K562 (cell line): ENCODE measurements around the gene PDGFD. TPM values are rescaled to one million over a fixed set of nuclear protein-coding genes. Genes with fewer than 3 reads are reported as not detected.
A peak's percentile ranks its signal among the peaks of the same experiment; 100 is the strongest.

ENCODE experiments used
- ATAC-seq: fragments of 200-7000 bp; cut with Tn5 transposase; 3 replicates; pipeline ENCODE4 v1.9.1; 2020; ENCODE audit warnings: moderate library complexity
- BruUV-seq: library from RNA; stranded (reverse); fragments of 400-500 nt; replicated peaks from 2 replicates; lab custom pipeline; 2021; lab: Mats Ljungman, UMichigan
- CTCF ChIA-PET: fragments of 300-600 bp; formaldehyde crosslinking; extraction: SDS; loops from one replicate; lab custom pipeline; 2021; ENCODE audit warnings: low intra/inter-chr PET ratio; lab: Yijun Ruan, JAX
- POLR2A ChIA-PET: fragments of 300-600, 350-650 bp; sonication (Branson Sonifier 250); formaldehyde crosslinking; extraction: SDS; loops from one replicate; lab custom pipeline; 2021; ENCODE audit warnings: antibody characterized with exemption, inconsistent platforms; lab: Yijun Ruan, JAX
- DNase-seq, 4 experiments: peaks; one replicate each; pipeline versions ENCODE4 v3.0.0 to v3.0.0-alpha.2; 2011 to 2018; ENCODE audit warnings: low spot score in 3 of 4, mixed read lengths in 3 of 4; ENCODE audit errors: extremely low read depth in 1 of 4
- FAIRE-seq: peaks from 2 replicates; lab custom pipeline; 2011; peaks lifted over from hg19 to GRCh38; lab: Jason Lieb, UNC
- H2AFZ ChIP-seq: 2 replicates; pipeline ENCODE4 v1.6.0; 2011; ENCODE audit warnings: low read depth, low read length, control low read depth, inconsistent platforms
- H3K27ac ChIP-seq: fragments of 200-600 bp; 3 replicates; pipeline ENCODE4 v1.8.0; 2011; ENCODE audit warnings: low read depth, mild to moderate bottlenecking, control low read depth, inconsistent platforms, low read length, moderate library complexity, mixed read lengths; ENCODE audit errors: extremely low read depth
- H3K27me3 ChIP-seq, 2 experiments: fragments of 300-600 bp in 1 of 2; 2 replicates in 1 of 2; 3 replicates in 1 of 2; pipeline versions ENCODE4 v1.6.0 to v1.8.0; 2011; ENCODE audit warnings: inconsistent platforms in 2 of 2, low read length in 2 of 2, mild to moderate bottlenecking in 1 of 2, mixed read lengths in 1 of 2, moderate library complexity in 1 of 2; ENCODE audit not compliant: control insufficient read depth in 2 of 2, insufficient read depth in 2 of 2
- H3K36me3 ChIP-seq: fragments of 300-600 bp; 3 replicates; pipeline ENCODE4 v1.8.0; 2011; ENCODE audit warnings: mild to moderate bottlenecking, low read length, inconsistent platforms; ENCODE audit not compliant: control insufficient read depth, insufficient read depth
- H3K4me1 ChIP-seq, 2 experiments: fragments of 200-600 bp in 1 of 2; replicated peaks in 1 of 2; 2 replicates in 1 of 2; 3 replicates in 1 of 2; pipeline versions ENCODE4 v1.5.1 to v1.8.0; 2011; ENCODE audit warnings: inconsistent platforms in 2 of 2, low read length in 2 of 2, mild to moderate bottlenecking in 1 of 2, mixed read lengths in 1 of 2, moderate library complexity in 1 of 2; ENCODE audit not compliant: control insufficient read depth in 2 of 2, insufficient read depth in 2 of 2
- H3K4me2 ChIP-seq: 2 replicates; pipeline ENCODE4 v1.6.1; 2011; ENCODE audit warnings: low read length, control low read depth, inconsistent platforms, mixed read lengths; ENCODE audit not compliant: insufficient read depth
- H3K4me3 ChIP-seq: fragments of 200-600 bp; sonication (generic), shearing (Covaris generic); 2 replicates; pipeline ENCODE4 v1.5.1; 2016; ENCODE audit warnings: control low read depth, inconsistent platforms
- H3K79me2 ChIP-seq: fragments of 200-600 bp; 3 replicates; pipeline ENCODE4 v1.8.0; 2011; ENCODE audit warnings: low read length, inconsistent platforms; ENCODE audit not compliant: control insufficient read depth, insufficient read depth
- H3K9ac ChIP-seq, 2 experiments: 2 replicates each; pipeline versions ENCODE4 v1.6.0 to v1.6.1; 2011; ENCODE audit warnings: low read depth in 2 of 2, low read length in 2 of 2, control low read depth in 1 of 2, inconsistent platforms in 1 of 2, mild to moderate bottlenecking in 1 of 2, mixed read lengths in 1 of 2; ENCODE audit not compliant: insufficient read depth in 1 of 2
- H3K9me1 ChIP-seq: one replicate; pipeline ENCODE4 v1.6.0; 2011; ENCODE audit warnings: inconsistent platforms, mild to moderate bottlenecking, low read length, moderate library complexity; ENCODE audit not compliant: control insufficient read depth, insufficient read depth
- H3K9me3 ChIP-seq: replicated peaks from 2 replicates; pipeline ENCODE4 v1.5.1; 2011; ENCODE audit warnings: low read depth, low read length, inconsistent platforms; ENCODE audit not compliant: control insufficient read depth, insufficient read depth
- H4K20me1 ChIP-seq: replicated peaks from 2 replicates; pipeline ENCODE4 v1.6.1; 2011; ENCODE audit warnings: low read length, inconsistent platforms, mixed read lengths; ENCODE audit not compliant: control insufficient read depth, insufficient read depth
- BACH1 ChIP-seq: fragments of 200-800 bp; sonication (Bioruptor generic); IDR thresholded peaks from 2 replicates; pipeline ENCODE4 v1.6.1; 2016; ENCODE audit warnings: missing genetic modification characterization, missing compliant biosample characterization
- CEBPB ChIP-seq: fragments of 450-650 bp; IDR thresholded peaks from 2 replicates; pipeline ENCODE4 v1.6.1; 2016; ENCODE audit warnings: missing genetic modification characterization, missing compliant biosample characterization
- CEBPG ChIP-seq, 3 experiments: fragments of 200-800 bp in 1 of 3; sonication (Bioruptor generic) in 1 of 3; sonication (generic) in 1 of 3; formaldehyde crosslinking in 1 of 3; IDR thresholded peaks in 2 of 3; conservative IDR thresholded peaks in 1 of 3; 2 replicates each; pipeline versions ENCODE4 v1.6.1 to v1.8.0; 2016 to 2022; ENCODE audit warnings: missing compliant biosample characterization in 2 of 3, missing genetic modification characterization in 2 of 3, mild to moderate bottlenecking in 1 of 3, missing genetic modification reagents in 1 of 3
- FOXK2 ChIP-seq, 2 experiments: fragments of 450-650 bp; IDR thresholded peaks in 1 of 2; conservative IDR thresholded peaks in 1 of 2; 2 replicates each; pipeline ENCODE4 v1.6.1; 2016; ENCODE audit warnings: low read depth in 2 of 2, mild to moderate bottlenecking in 1 of 2
- NFYB ChIP-seq: IDR thresholded peaks from 2 replicates; pipeline ENCODE4 v1.6.1; 2011; ENCODE audit warnings: mild to moderate bottlenecking, moderate library complexity; ENCODE audit not compliant: insufficient read length; ENCODE audit errors: extremely low read depth
- RFX5 ChIP-seq: IDR thresholded peaks from 2 replicates; pipeline ENCODE4 v1.6.1; 2011; ENCODE audit warnings: low read depth, mild to moderate bottlenecking, improper control_type of control experiment, low read length
- SMARCB1 ChIP-seq: IDR thresholded peaks from 2 replicates; pipeline ENCODE4 v1.6.1; 2011; ENCODE audit warnings: improper control_type of control experiment, low read depth; ENCODE audit not compliant: insufficient read length
- WGBS: fragments of 100-300 bp; shearing (Covaris generic); methylation state at CpG from one replicate; pipeline ENCODE4 v1.1.6; 2016; ENCODE audit warnings: low coverage, mixed read lengths; ENCODE audit not compliant: insufficient coverage; ENCODE audit errors: missing lambda C conversion rate; 5-methylcytosine and 5-hydroxymethylcytosine counted together
- in situ Hi-C: fragments of 300-500 bp; cut with MboI; formaldehyde crosslinking; loops from 4 replicates; pipeline ENCODE4 v1.15.0; 2018; ENCODE audit warnings: inconsistent platforms, mixed read lengths
- intact Hi-C: fragments of 100-400 bp; cut with micrococcal nuclease; formaldehyde crosslinking; loops from 2 replicates; pipeline ENCODE4 v1.14.2; 2022
- polyA plus RNA-seq, 8 experiments: library from polyadenylated mRNA; depleted of rRNA in 4 of 8; stranded (reverse) in 5 of 8; unstranded in 3 of 8; fragments of >200 nt; fragmentation: Nextera tagmentation in 2 of 8; fragmentation: Illumina TruSeq in 1 of 8; extraction: Ambion mirVana in 2 of 8; extraction: Trizol in 1 of 8; gene quantifications; 2 replicates each; pipeline versions ENCODE4 v1.2.1 to v1.2.3, GENCODE V29; 2011 to 2014; ENCODE audit warnings: inconsistent platforms in 1 of 8, missing spikeins in 1 of 8
- total RNA-seq, 7 experiments: library from RNA; depleted of rRNA in 6 of 7; stranded (reverse); fragments of >200 nt in 6 of 7; fragmentation: Illumina TruSeq in 2 of 7; extraction: Trizol in 2 of 7; gene quantifications; 2 replicates each; pipeline versions ENCODE4 v1.2.1 to v1.2.3, GENCODE V29; 2011 to 2021; ENCODE audit warnings: low replicate concordance in 1 of 7

PDGFD gene
- total and polyA plus RNA-seq, 9 of the 15 experiments (the other 6 are each of a cell fraction or from before 2014, with no cell fraction given), result 0.11 TPM; not detected in 8

GRCh38 chr11:104198576-104198975, 34.6 kb upstream of the PDGFD start:
- ChIA-PET POLR2A (no interaction called here), CTCF (no interaction called here)
- in situ Hi-C loops, result no loop called here
- no peaks in the 10 kb centered on the region for H3K4me1 ChIP-seq
- H3K4me2 ChIP-seq, result no peak overlapping the region
- WGBS, result 0% methylated on average over 2 of the region's 2 CpGs
- H3K9me1 ChIP-seq, result no peaks in the 10 kb centered on the region
- H2AFZ ChIP-seq, result no peak overlapping the region
- intact Hi-C loops, result no loop called here
- no peak overlapping the region for H3K9ac ChIP-seq
- ATAC-seq, result no peak
- H3K27me3 ChIP-seq, result no peaks in the 10 kb centered on the region
- peak; percentile 52; the same call in 1 of the 2 replicates for TF ChIP-seq CEBPB (tag)
- no peak for TF ChIP-seq CEBPG (CRISPR knock-in tag; IDR thresholded peaks at IDR 0.05)
- peak in 1 of 2 experiments; percentile 58; a peak in 1 of 4 replicates for TF ChIP-seq CEBPG (tag; conservative IDR thresholded peaks at IDR 0.05 in 1 of 2, IDR thresholded peaks at IDR 0.05 in 1 of 2)
- no peak for TF ChIP-seq RFX5
- DNase-seq, result no peak
- FAIRE-seq, result no peak
- no TSS peak for BruUV-seq
- no peaks in the 10 kb centered on the region for H4K20me1 ChIP-seq
- H3K79me2 ChIP-seq, result no peaks in the 10 kb centered on the region
- H3K4me3 ChIP-seq, result no peak overlapping the region
- no peaks in the 10 kb centered on the region; the same call in 1 of the 2 replicates for H3K9me3 ChIP-seq
- no peak overlapping the region for H3K27ac ChIP-seq
- H3K36me3 ChIP-seq, result no peaks in the 10 kb centered on the region

- no peak for ATAC-seq
- ChIA-PET POLR2A (no interaction called here), CTCF (no interaction called here)
- Histone ChIP-seq H3K4me1 (no peaks in the 10 kb centered on the region), H3K9me3 (no peaks in the 10 kb centered on the region), H3K9me1 (no peaks in the 10 kb centered on the region), H4K20me1 (no peaks in the 10 kb centered on the region), H3K27me3 (no peaks in the 10 kb centered on the region), H3K4me2 (no peak overlapping the region), H3K79me2 (no peaks in the 10 kb centered on the region), H2AFZ (no peak overlapping the region), H3K9ac (no peak overlapping the region), H3K36me3 (no peaks in the 10 kb centered on the region), H3K4me3 (no peak overlapping the region), H3K27ac (no peak overlapping the region)
- no peak for DNase-seq
- no peak for TF ChIP-seq SMARCB1
- no peak for TF ChIP-seq NFYB
- TF ChIP-seq BACH1 (tag), result no peak
- no peak for TF ChIP-seq FOXK2 (conservative IDR thresholded peaks at IDR 0.05 in 1 of 2, IDR thresholded peaks at IDR 0.05 in 1 of 2; ENCODE audit: low read depth in 2 of 2)
- no peak for FAIRE-seq
- no TSS peak for BruUV-seq
- in situ Hi-C loops, result no loop called here
- intact Hi-C loops, result no loop called here
- WGBS, result 0% methylated on average over 3 of the region's 3 CpGs
Observed at GRCh38 chr11:104191124-104191523, 27.2 kb upstream of the PDGFD start.
